ENCODE data around the gene GTF2IRD1.
"Not testable (repeated sequence)": the region's sequence is repeated elsewhere in the genome, so short reads cannot be mapped to it uniquely, and the experiment has no call there.

Gene GTF2IRD1

DNA sequence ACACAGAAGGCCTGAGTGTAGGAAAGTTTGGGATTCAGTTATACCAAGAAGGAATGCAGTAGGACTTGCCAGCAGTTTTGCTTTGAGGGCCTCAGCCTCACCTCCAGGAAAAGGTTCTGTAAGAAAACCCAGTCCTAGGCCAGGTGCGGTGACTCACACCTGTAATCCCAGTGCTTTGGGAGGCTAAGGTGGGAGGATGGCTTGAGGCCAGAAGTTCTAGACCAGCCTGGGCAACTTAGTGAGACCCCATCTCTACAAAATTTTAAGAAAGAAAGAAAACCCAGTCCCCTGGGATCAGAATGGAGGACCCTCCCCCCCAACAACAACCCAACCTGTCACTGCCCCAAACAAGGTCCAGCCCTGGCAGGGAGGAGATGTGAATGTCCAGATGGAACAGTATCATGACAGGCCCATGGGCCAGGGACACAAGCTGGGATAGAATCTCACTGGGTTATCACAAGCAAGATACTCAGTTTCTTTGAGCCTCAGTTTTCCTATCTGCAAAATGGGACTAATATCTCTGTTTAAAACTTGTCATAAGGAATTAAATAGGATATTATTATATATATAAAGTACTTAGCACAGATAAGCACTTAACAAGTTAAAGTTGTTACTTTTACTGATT lies 68.7 kb downstream of the GTF2IRD1 start:
- peaks cover 4% of the 10 kb centered on the region for H3K9me3 ChIP-seq (ENCODE audit: control insufficient read depth, low read length)
- no peak for DNase-seq (ENCODE audit: low read depth)
- no peak overlapping the region for H3K4me3 ChIP-seq (ENCODE audit: low read length)
- no peaks in the 10 kb centered on the region for H3K27me3 ChIP-seq (replicated peaks; ENCODE audit: control insufficient read depth, insufficient read depth, low read length)
- no peak overlapping the region for H3K9ac ChIP-seq (ENCODE audit: low read length)
- H3K36me3 ChIP-seq (ENCODE audit: control insufficient read depth, insufficient read depth, low read length, severe bottlenecking), result peaks cover 36% of the 10 kb centered on the region
- no peaks in the 10 kb centered on the region for H3K4me1 ChIP-seq (ENCODE audit: control insufficient read depth, insufficient read depth, low read length)

DNA sequence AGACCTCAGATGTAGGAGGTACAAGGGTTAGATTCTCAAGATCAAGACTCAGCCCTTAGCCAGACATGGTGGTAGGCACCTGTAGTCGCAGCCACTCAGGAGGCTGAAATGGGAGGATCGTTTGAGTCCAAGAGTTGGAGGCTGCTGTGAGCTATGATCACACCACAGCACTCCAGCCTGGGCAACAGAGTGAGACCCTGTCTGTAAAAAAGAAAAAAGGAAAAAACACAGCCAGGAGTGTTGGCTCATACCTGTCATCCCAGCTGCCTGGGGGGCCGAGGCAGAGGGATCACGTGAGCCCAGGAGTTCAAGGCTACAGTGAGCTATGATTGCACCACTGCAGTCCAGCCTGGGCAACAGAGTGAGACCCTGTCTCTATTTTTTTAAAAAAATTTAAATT lies 69.3 kb downstream of the GTF2IRD1 start:
- Histone ChIP-seq H3K4me1 (ENCODE audit: control insufficient read depth, insufficient read depth, low read length) (no peaks in the 10 kb centered on the region), H3K4me3 (ENCODE audit: low read length) (no peak overlapping the region), H3K36me3 (ENCODE audit: control insufficient read depth, insufficient read depth, low read length, severe bottlenecking) (peaks cover 35% of the 10 kb centered on the region), H3K27me3 (replicated peaks; ENCODE audit: control insufficient read depth, insufficient read depth, low read length) (no peaks in the 10 kb centered on the region), H3K9ac (ENCODE audit: low read length) (no peak overlapping the region), H3K9me3 (ENCODE audit: control insufficient read depth, low read length) (peaks cover 4% of the 10 kb centered on the region)
- no peak for DNase-seq (ENCODE audit: low read depth)

DNA sequence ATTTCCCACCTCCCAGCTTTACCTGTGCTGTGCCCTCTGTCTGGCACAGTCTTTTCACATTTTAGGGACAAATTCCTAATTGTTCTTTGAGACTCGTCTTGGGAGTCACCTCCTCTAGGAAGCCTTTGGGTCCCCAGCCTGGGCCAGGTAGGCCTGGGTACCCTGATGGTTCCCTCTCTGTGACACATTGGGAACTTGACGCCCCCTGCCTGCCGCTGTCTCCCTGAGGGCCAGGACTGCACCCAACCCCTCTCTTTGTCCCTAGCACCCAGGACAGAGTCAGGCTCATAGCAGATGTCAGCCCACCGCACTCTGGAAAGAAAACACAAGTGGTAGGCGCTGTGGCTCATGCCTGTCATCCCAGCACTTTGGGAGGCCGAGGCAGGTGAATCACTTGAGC lies 71.4 kb downstream of the GTF2IRD1 start:
- Histone ChIP-seq H3K4me1 (ENCODE audit: control insufficient read depth, insufficient read depth, low read length) (no peaks in the 10 kb centered on the region), H3K9ac (ENCODE audit: low read length) (no peak overlapping the region), H3K4me3 (ENCODE audit: low read length) (no peak overlapping the region), H3K9me3 (ENCODE audit: control insufficient read depth, low read length) (peaks cover 4% of the 10 kb centered on the region), H3K27me3 (replicated peaks; ENCODE audit: control insufficient read depth, insufficient read depth, low read length) (no peaks in the 10 kb centered on the region), H3K36me3 (ENCODE audit: control insufficient read depth, insufficient read depth, low read length, severe bottlenecking) (peaks cover 23% of the 10 kb centered on the region)
- no peak for DNase-seq (ENCODE audit: low read depth)

DNA sequence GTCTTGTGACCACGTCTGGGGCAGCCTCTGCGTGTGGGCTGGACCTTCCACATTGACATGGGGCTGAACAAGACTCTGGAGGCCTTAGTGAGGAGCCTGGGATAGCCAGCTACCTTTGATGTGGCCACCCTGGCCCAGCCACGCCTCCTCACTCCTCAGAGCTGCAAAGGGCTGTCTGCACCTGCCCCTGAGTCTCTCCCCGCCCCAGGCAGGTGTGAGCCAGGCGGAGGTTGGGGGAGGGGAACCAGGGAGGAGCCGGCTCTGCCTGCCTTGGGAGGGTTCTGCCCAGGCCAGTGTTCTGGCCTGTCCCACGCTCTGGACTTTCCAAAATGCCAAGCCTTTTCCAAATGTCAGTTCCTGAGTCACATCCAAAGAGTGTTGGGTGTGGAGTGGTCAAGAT lies 72.2 kb downstream of the GTF2IRD1 start:
- no peak overlapping the region for H3K9ac ChIP-seq (ENCODE audit: low read length)
- H3K9me3 ChIP-seq (ENCODE audit: control insufficient read depth, low read length), result peaks cover 4% of the 10 kb centered on the region
- no peaks in the 10 kb centered on the region for H3K4me1 ChIP-seq (ENCODE audit: control insufficient read depth, insufficient read depth, low read length)
- H3K27me3 ChIP-seq (replicated peaks; ENCODE audit: control insufficient read depth, insufficient read depth, low read length), result no peaks in the 10 kb centered on the region
- H3K4me3 ChIP-seq (ENCODE audit: low read length), result no peak overlapping the region
- no peak for DNase-seq (ENCODE audit: low read depth)
- H3K36me3 ChIP-seq (ENCODE audit: control insufficient read depth, insufficient read depth, low read length, severe bottlenecking), result peaks cover 19% of the 10 kb centered on the region

DNA sequence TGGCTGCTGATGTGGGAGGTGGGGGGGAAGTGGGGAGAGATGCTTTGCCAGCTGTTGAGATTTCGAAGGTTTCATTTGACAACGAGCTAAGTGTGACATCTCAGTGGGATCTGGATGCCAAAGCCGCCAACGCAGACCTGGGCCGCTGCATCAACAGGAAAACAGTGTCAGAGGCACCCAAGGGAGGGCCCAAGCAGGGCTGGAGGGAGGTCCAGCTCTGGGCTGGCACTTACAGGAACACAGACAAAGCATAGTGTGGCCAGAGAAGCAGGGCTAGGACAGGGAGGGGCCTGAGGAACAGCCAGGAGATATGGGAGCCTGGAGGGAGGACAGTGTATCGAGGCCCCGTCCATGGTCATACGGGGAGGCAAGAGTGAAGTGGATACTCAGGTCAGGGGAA lies 73.1 kb downstream of the GTF2IRD1 start:
- Histone ChIP-seq H3K27me3 (replicated peaks; ENCODE audit: control insufficient read depth, insufficient read depth, low read length) (no peaks in the 10 kb centered on the region), H3K4me1 (ENCODE audit: control insufficient read depth, insufficient read depth, low read length) (no peaks in the 10 kb centered on the region), H3K4me3 (ENCODE audit: low read length) (no peak overlapping the region), H3K9ac (ENCODE audit: low read length) (no peak overlapping the region), H3K36me3 (ENCODE audit: control insufficient read depth, insufficient read depth, low read length, severe bottlenecking) (peaks cover 11% of the 10 kb centered on the region), H3K9me3 (ENCODE audit: control insufficient read depth, low read length) (peaks cover 2% of the 10 kb centered on the region)
- DNase-seq (ENCODE audit: low read depth), result no peak

DNA sequence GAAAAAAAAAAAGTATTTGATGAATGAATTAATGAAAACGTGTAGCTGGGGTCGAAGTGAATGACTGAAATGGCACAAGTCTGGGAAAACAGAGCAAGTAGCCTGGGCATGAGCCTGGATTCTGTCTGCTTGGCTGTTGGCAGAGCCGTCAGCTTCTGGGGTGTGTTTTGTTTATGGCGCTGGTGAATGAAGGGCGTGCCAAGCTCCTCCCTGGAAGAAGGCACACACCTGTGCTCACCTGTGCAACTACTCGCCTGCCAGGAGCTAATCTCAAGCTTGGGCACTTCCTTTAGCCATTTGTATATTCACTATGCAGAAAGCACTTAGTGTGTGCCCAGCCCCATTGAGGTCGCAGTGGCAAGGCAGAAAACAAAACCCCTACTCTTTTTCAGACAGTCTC lies 74.1 kb downstream of the GTF2IRD1 start:
- no peak overlapping the region for H3K9ac ChIP-seq (ENCODE audit: low read length)
- H3K36me3 ChIP-seq (ENCODE audit: control insufficient read depth, insufficient read depth, low read length, severe bottlenecking), result peaks cover 5% of the 10 kb centered on the region
- no peak overlapping the region for H3K4me3 ChIP-seq (ENCODE audit: low read length)
- H3K27me3 ChIP-seq (replicated peaks; ENCODE audit: control insufficient read depth, insufficient read depth, low read length), result no peaks in the 10 kb centered on the region
- DNase-seq (ENCODE audit: low read depth), result no peak
- no peaks in the 10 kb centered on the region for H3K4me1 ChIP-seq (ENCODE audit: control insufficient read depth, insufficient read depth, low read length)
- H3K9me3 ChIP-seq (ENCODE audit: control insufficient read depth, low read length), result no peaks in the 10 kb centered on the region

DNA sequence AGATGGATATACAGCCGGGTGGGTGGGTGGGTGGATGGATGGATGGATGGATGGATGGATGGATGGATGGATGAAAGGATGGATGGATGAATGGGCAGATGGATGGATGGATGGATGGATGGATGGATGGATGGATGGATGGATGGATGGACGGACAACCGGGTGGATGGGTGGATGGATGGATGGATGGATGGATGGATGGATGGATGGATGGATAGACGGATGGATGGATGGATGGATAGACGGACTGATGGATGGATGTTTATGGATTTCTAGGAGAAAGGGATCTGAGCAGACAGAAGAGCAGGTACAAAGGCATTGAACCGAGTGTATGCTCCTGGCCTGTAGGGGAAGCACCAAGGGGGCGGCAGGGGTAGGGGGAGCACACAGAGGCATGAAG lies 75.1 kb downstream of the GTF2IRD1 start:
- not testable (repeated sequence) for H3K4me3 ChIP-seq (ENCODE audit: low read length); DNase-seq (ENCODE audit: low read depth); H3K4me1 ChIP-seq (ENCODE audit: control insufficient read depth, insufficient read depth, low read length); H3K36me3 ChIP-seq (ENCODE audit: control insufficient read depth, insufficient read depth, low read length, severe bottlenecking); H3K9ac ChIP-seq (ENCODE audit: low read length); H3K27me3 ChIP-seq (replicated peaks; ENCODE audit: control insufficient read depth, insufficient read depth, low read length); H3K9me3 ChIP-seq (ENCODE audit: control insufficient read depth, low read length)

DNA sequence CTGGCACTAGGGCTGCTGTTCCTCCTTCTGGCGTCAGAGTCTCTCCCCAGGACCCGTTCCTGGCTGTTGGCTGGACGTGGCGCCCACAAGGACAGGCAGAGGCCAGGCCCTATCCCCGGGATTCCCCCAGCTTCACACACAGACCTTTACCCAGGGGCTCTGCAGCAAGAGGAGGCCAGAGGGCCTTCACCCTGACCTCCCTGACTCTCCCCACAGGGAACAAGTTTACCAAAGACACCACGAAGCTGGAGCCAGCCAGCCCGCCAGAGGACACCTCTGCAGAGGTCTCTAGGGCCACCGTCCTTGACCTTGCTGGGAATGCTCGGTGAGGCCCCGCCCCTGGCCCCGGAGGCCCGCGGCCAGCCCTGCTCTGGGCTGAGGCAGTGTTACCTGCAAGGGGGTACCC lies 82.2 kb downstream of the GTF2IRD1 start:
- DNase-seq (ENCODE audit: low read depth), result no peak
- Histone ChIP-seq H3K36me3 (ENCODE audit: control insufficient read depth, insufficient read depth, low read length, severe bottlenecking) (peaks cover 23% of the 10 kb centered on the region), H3K9ac (ENCODE audit: low read length) (no peak overlapping the region), H3K4me3 (ENCODE audit: low read length) (no peak overlapping the region), H3K4me1 (ENCODE audit: control insufficient read depth, insufficient read depth, low read length) (no peaks in the 10 kb centered on the region), H3K27me3 (replicated peaks; ENCODE audit: control insufficient read depth, insufficient read depth, low read length) (no peaks in the 10 kb centered on the region), H3K9me3 (ENCODE audit: control insufficient read depth, low read length) (no peaks in the 10 kb centered on the region)

DNA sequence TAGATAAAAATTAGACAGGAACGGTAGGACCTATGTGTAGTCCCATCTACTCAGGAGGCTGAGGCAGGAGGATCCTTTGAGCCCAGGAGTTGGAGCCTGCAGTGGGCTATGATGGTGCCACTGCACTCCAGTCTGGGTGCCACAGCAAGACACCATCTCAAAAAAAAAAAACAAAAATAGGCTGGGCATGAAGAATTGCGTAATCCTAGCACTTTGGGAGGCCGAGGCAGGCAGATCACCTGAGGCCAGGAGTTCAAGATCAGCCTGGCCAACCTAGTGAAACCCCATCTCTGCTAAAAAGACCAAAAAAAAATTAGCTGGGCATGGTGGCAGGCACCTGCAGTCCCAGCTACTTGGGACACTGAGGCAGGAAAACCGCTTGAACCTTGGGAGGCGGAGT lies 88.2 kb downstream of the GTF2IRD1 start:
- H3K9me3 ChIP-seq (ENCODE audit: control insufficient read depth, low read length); DNase-seq (ENCODE audit: low read depth); H3K4me1 ChIP-seq (ENCODE audit: control insufficient read depth, insufficient read depth, low read length); H3K27me3 ChIP-seq (replicated peaks; ENCODE audit: control insufficient read depth, insufficient read depth, low read length); H3K9ac ChIP-seq (ENCODE audit: low read length); H3K4me3 ChIP-seq (ENCODE audit: low read length): not testable (repeated sequence)
- peaks cover 19% of the 10 kb centered on the region for H3K36me3 ChIP-seq (ENCODE audit: control insufficient read depth, insufficient read depth, low read length, severe bottlenecking)

DNA sequence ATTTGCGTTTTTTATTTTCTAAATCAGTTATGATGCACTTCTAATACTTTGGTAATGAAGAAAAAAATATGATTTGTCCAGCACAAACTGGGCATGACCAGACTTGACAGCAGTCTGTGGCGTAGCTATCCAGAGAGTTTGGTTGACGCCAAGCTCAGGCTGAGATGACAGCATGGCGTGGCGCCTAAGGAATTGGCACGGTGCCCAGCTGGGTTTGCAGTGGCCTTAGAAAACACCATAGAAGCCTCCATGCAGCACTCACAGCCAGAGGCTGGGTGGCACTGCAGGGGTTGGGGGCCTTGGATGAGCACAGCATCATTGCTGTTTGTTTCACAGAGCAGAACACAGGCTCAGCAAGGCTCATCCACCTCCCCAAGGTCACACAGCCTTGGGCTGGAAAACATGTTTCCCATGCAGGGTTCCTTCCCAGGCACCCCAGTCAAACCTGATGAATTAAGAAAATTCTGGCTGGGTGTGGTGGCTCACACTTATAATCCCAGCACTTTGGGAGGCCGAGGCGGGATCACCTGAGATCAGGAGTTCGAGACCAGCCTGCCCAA lies 88.9 kb downstream of the GTF2IRD1 start:
- Histone ChIP-seq H3K27me3 (replicated peaks; ENCODE audit: control insufficient read depth, insufficient read depth, low read length) (no peaks in the 10 kb centered on the region), H3K9ac (ENCODE audit: low read length) (no peak overlapping the region), H3K4me3 (ENCODE audit: low read length) (no peak overlapping the region), H3K36me3 (ENCODE audit: control insufficient read depth, insufficient read depth, low read length, severe bottlenecking) (peaks cover 22% of the 10 kb centered on the region), H3K4me1 (ENCODE audit: control insufficient read depth, insufficient read depth, low read length) (no peaks in the 10 kb centered on the region), H3K9me3 (ENCODE audit: control insufficient read depth, low read length) (no peaks in the 10 kb centered on the region)
- no peak for DNase-seq (ENCODE audit: low read depth)

DNA sequence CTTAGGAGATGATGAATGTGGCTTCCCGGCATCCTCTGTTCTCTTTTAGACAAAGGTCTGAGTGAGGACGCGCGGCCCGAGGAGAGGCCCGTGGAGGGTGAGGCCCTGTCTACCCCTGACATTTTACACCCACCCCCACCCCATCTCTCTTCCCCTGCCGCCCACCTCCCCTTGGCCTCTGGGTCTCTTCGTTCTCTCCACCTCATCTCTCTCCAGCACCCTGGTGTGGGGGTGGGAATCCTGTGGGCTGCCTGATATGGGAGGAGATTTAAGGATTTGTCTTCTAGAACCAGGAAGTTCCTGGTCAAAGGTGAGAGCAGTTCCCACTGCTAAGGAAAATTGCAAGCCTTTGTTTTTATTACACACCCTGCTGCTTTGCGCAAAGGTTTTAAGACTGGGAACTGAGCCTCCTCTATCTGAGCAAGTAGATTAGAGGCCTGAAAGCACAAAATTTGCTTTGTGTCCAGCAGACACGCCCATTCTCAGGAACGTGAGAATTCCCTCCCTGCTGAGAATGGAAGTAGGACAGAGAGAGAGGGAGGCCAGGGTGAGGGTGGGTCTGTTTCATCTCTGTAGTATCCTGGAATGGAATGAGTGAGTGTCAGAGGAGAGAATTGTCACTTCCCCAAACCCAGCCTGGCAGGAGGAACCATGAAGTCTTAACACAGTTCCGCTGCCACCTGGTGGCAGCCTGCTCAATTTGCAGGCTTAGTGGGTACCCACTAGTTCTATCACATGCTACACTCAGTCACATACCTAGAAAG lies 91.2 kb downstream of the GTF2IRD1 start:
- no peak overlapping the region for H3K9ac ChIP-seq (ENCODE audit: low read length)
- peak; percentile 25 for DNase-seq (ENCODE audit: low read depth)
- peaks cover 13% of the 10 kb centered on the region for H3K36me3 ChIP-seq (ENCODE audit: control insufficient read depth, insufficient read depth, low read length, severe bottlenecking)
- H3K27me3 ChIP-seq (replicated peaks; ENCODE audit: control insufficient read depth, insufficient read depth, low read length), result no peaks in the 10 kb centered on the region
- peaks cover 4% of the 10 kb centered on the region for H3K4me1 ChIP-seq (ENCODE audit: control insufficient read depth, insufficient read depth, low read length)
- no peaks in the 10 kb centered on the region for H3K9me3 ChIP-seq (ENCODE audit: control insufficient read depth, low read length)
- H3K4me3 ChIP-seq (ENCODE audit: low read length), result no peak overlapping the region

Data from adipocyte (in vitro differentiated cells).